GM06990 (cell line): ENCODE data around the gene CDC42EP3.
A peak's percentile ranks its signal among the peaks of the same experiment; 100 is the strongest.

Experiments
- DNase-seq: peaks from one replicate; pipeline ENCODE4 v3.0.0-alpha.2; 2011; ENCODE audit not compliant: insufficient read length; ENCODE audit errors: extremely low read depth
- H3K27me3 ChIP-seq: replicated peaks from 2 replicates; pipeline ENCODE4 v1.6.0; 2011; ENCODE audit warnings: low read length; ENCODE audit not compliant: control insufficient read depth, insufficient read depth
- H3K36me3 ChIP-seq: 2 replicates; pipeline ENCODE4 v1.5.1; 2011; ENCODE audit warnings: low read length; ENCODE audit not compliant: control insufficient read depth, insufficient read depth
- H3K4me3 ChIP-seq: replicated peaks from 2 replicates; pipeline ENCODE4 v1.5.1; 2011; ENCODE audit warnings: low read depth, mild to moderate bottlenecking, control low read depth, low read length
- TF ChIP-seq, protein P1 (sequence below): IDR thresholded peaks from 2 replicates; pipeline ENCODE4 v1.5.1; 2011; ENCODE audit warnings: low read length, control low read depth, mild to moderate bottlenecking, inconsistent platforms; ENCODE audit not compliant: insufficient read depth, poor library complexity, severe bottlenecking

The CDC42EP3 gene

DNA sequence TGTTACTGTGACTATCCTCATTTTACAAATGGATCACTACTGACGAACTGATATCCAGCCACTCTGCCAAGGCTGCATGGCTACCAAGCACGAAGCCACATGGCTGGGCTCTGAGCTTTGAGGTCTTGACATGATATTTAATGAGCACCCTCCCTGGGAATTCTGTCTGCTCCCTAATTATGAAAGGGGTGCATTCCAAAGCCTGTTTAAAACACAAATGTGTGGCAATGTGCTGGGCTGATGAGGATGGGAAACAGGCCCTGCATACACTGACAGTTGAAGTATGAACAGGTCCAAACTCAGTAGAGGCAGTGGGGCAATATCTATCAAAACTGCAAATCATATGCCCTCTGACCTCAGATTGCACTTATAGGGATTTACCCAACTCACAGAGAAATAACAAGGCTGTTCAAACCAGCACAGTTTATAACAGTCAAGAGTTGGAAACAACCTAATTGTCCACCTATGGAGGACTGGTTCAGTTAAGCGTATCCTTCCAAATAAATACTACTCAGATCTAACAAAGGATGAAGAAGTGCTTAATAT lies 20.8 kb downstream of the CDC42EP3 start:
- peaks cover 8% of the 10 kb centered on the region for H3K36me3 ChIP-seq
- no peak overlapping the region for H3K4me3 ChIP-seq
- H3K27me3 ChIP-seq: no peaks in the 10 kb centered on the region
- no peak for DNase-seq
- TF ChIP-seq, protein P1, sequence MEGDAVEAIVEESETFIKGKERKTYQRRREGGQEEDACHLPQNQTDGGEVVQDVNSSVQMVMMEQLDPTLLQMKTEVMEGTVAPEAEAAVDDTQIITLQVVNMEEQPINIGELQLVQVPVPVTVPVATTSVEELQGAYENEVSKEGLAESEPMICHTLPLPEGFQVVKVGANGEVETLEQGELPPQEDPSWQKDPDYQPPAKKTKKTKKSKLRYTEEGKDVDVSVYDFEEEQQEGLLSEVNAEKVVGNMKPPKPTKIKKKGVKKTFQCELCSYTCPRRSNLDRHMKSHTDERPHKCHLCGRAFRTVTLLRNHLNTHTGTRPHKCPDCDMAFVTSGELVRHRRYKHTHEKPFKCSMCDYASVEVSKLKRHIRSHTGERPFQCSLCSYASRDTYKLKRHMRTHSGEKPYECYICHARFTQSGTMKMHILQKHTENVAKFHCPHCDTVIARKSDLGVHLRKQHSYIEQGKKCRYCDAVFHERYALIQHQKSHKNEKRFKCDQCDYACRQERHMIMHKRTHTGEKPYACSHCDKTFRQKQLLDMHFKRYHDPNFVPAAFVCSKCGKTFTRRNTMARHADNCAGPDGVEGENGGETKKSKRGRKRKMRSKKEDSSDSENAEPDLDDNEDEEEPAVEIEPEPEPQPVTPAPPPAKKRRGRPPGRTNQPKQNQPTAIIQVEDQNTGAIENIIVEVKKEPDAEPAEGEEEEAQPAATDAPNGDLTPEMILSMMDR: no peak

DNA sequence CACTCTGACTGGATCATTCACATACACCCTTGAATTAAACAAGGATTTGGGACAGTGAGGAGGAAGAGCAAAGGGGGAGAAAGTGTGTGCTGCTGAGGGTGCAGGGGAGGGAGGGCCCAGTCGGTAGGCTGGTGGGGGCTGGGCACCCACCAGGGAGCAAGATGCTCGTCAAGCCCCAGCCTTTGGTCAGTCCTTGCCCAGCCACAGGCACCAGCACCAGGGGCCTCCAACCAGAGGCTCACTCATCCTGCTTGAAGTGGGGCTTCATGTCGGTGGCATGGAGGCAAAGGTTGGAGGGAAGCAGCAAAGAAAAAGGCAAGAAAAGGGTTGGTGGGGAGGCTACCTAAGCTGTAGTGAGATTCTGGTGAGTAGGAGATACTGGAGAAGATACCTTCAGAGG lies 21.9 kb downstream of the CDC42EP3 start:
- Histone ChIP-seq H3K4me3 (no peak overlapping the region), H3K36me3 (peaks cover 10% of the 10 kb centered on the region), H3K27me3 (no peaks in the 10 kb centered on the region)
- DNase-seq: no peak
- TF ChIP-seq, protein P1: no peak

DNA sequence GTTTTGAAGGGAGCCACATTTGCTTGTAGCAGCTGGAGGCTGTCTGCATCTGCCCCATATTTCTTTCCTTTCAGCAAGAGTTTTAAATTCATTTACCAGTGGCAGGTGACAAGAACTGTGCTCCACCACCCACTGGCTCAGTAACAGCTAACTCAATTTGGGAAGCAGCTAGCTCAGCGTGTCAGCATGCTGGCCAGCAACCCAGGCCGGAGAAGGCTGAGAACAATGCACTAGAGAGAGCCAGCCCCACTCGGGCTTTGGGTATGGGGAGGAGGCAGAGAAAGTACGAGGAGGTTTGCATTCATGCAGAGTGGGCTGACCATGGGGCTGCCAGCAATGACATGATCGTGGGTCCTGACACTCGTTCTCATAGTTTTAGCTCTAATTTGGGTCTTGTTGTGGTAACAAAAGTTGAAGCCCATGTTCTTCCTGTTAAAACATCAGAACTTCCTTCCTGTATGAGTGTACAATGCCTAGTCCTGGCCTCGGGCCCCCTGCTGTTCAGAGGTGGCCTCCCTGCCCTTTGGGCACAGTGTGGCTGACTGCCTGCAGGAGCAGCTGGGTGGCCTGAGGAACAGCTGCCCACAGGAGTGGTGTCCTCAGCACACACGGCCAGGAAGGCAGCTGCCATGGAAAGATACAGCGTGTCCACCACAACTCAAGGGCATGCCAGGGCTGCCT lies 23.0 kb downstream of the CDC42EP3 start:
- peak; percentile 44 for DNase-seq
- no peak overlapping the region for H3K4me3 ChIP-seq
- H3K27me3 ChIP-seq: no peaks in the 10 kb centered on the region
- TF ChIP-seq, protein P1: peak; percentile 50
- H3K36me3 ChIP-seq: peaks cover 14% of the 10 kb centered on the region

DNA sequence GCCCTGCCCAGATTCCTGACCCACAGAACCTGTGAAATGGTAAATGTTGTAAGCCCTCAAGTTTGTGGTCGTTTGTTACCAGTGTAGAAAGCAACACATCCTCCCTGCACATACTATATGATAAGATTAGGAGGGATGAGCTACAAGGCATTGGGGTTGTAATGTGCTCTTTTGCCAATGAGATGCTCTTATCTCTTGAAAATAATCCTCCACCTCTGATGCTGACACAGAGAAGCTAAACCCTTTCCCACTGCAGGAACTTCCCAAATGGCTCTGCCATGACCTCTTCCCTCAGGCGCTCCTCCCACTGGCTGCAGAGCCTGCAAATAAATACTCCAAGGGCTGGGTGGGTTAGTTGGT lies 23.5 kb downstream of the CDC42EP3 start:
- DNase-seq: no peak
- Histone ChIP-seq H3K27me3 (no peaks in the 10 kb centered on the region), H3K36me3 (peaks cover 14% of the 10 kb centered on the region), H3K4me3 (no peak overlapping the region)
- TF ChIP-seq, protein P1: no peak

DNA sequence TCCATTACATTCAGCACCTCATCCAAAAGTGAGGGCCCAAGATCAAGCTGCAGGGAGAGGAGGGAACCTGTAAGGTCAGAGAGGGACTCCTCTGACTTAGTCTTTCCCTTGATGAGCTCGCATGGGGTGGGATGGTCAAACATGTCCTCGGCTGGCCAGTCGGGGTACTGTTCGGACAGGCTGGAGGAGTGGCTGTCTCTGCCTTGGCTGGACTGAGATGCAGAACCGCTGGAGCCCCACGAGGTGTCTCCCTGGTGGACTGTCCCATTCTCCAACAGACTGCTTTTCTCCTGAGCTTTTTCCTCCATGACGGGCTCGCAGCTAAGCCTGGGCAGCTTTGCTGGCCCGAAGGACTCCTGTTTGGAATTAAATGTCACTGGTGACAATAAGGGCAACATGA lies 25.6 kb downstream of the CDC42EP3 start:
- Histone ChIP-seq H3K36me3 (peaks cover 17% of the 10 kb centered on the region), H3K27me3 (no peaks in the 10 kb centered on the region), H3K4me3 (no peak overlapping the region)
- DNase-seq: no peak
- TF ChIP-seq, protein P1: no peak
